SK-N-DZ (cell line): ENCODE data around the gene TEPSIN.

Experiments
- DNase-seq: peaks from one replicate; pipeline ENCODE4 v3.0.0-alpha.2; 2015; ENCODE audit warnings: low spot score

Gene TEPSIN

GRCh38 chr17:81221371-81221841, 17.4 kb downstream of the TEPSIN start:
- DNase-seq, result no peak

GRCh38 chr17:81219476-81220180, 19.2 kb downstream of the TEPSIN start:
- no peak for DNase-seq

GRCh38 chr17:81218991-81219390, 19.9 kb downstream of the TEPSIN start:
- no peak for DNase-seq

GRCh38 chr17:81218459-81218858, 20.4 kb downstream of the TEPSIN start:
- no peak for DNase-seq

- no peak for DNase-seq
These were observed 21.4 kb downstream of the TEPSIN start for GRCh38 chr17:81217491-81217890.

- no peak for DNase-seq
These were observed 24.9 kb downstream of the TEPSIN start for GRCh38 chr17:81213978-81214377.

GRCh38 chr17:81212365-81212764, 26.5 kb downstream of the TEPSIN start:
- DNase-seq, result no peak

- DNase-seq, result no peak
These were observed 28.0 kb downstream of the TEPSIN start for GRCh38 chr17:81210868-81211267.

GRCh38 chr17:81210466-81210865, 28.4 kb downstream of the TEPSIN start:
- no peak for DNase-seq

GRCh38 chr17:81209141-81209540, 29.7 kb downstream of the TEPSIN start:
- DNase-seq, result no peak

GRCh38 chr17:81208651-81209050, 30.2 kb downstream of the TEPSIN start:
- DNase-seq, result no peak

- DNase-seq, result no peak
These were observed 31.0 kb downstream of the TEPSIN start for GRCh38 chr17:81207610-81208581.

GRCh38 chr17:81206657-81207056, 32.2 kb downstream of the TEPSIN start:
- DNase-seq, result no peak

- DNase-seq, result no peak
These were observed 32.7 kb downstream of the TEPSIN start for GRCh38 chr17:81206166-81206565.

GRCh38 chr17:81204578-81204977, 34.3 kb downstream of the TEPSIN start:
- DNase-seq, result no peak

GRCh38 chr17:81203136-81203535, 35.7 kb downstream of the TEPSIN start:
- DNase-seq, result no peak

- DNase-seq, result no peak
These were observed 36.5 kb downstream of the TEPSIN start for GRCh38 chr17:81202318-81202717.

- DNase-seq, result peak; percentile 62
These were observed 37.9 kb downstream of the TEPSIN start for GRCh38 chr17:81200695-81201580.

- DNase-seq, result no peak
These were observed 38.7 kb downstream of the TEPSIN start for GRCh38 chr17:81200201-81200600.

- DNase-seq, result no peak
These were observed 39.4 kb downstream of the TEPSIN start for GRCh38 chr17:81199482-81199830.

- no peak for DNase-seq
These were observed 39.9 kb downstream of the TEPSIN start for GRCh38 chr17:81198826-81199481.
